Body of pancreas (tissue), 4 donors: ENCODE data around the gene CRYM.

Source experiments
- CTCF ChIP-seq, 7 experiments: fragments of 450-650 bp in 4 of 7; fragments of 200-600 bp in 3 of 7; sonication (generic) in 3 of 7; IDR thresholded peaks; one replicate each; pipeline ENCODE4 v1.5.1; 2016 to 2019; ENCODE audit warnings: antibody characterized with exemption in 7 of 7
- POLR2A ChIP-seq, 3 donors: fragments of 450-650 bp; IDR thresholded peaks; one replicate each; pipeline ENCODE4 v1.6.1; 2016; ENCODE audit warnings: antibody characterized with exemption in 3 of 3, mild to moderate bottlenecking in 2 of 3

DNA sequence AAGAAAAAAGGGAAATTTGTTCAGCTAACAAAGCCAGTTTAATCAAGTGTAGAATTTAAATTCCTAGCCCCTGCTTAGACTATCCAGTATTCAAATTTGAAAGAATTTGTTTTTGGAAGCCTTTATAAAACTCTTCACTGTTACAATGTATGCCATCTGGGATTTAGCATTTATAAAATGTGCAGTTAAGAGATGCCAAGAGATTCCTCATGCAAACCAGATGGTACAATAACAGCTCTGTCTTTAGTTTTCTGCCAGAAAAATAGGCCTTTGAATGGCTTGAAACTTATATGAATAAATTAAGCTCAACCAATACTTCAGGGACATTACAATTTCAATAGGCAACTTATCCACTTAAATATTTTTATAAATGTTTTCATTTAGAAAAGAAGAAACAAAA lies 51.3 kb downstream of the CRYM start:
- TF ChIP-seq CTCF (IDR thresholded peaks at IDR 0.05) = no peak
- no peak for TF ChIP-seq POLR2A (IDR thresholded peaks at IDR 0.05)
